HG02571 (cell line): ENCODE data around the gene WDR72.
"Not testable (repeated sequence)": the region's sequence is repeated elsewhere in the genome, so short reads cannot be mapped to it uniquely, and the experiment has no call there.

Experiments used
- ATAC-seq: cut with Tn5 transposase; IDR thresholded peaks from one replicate; pipeline ENCODE4 v1.9.1; 2021; ENCODE audit warnings: mild to moderate bottlenecking, moderate library complexity; ENCODE audit not compliant: unreplicated experiment

Gene WDR72

DNA sequence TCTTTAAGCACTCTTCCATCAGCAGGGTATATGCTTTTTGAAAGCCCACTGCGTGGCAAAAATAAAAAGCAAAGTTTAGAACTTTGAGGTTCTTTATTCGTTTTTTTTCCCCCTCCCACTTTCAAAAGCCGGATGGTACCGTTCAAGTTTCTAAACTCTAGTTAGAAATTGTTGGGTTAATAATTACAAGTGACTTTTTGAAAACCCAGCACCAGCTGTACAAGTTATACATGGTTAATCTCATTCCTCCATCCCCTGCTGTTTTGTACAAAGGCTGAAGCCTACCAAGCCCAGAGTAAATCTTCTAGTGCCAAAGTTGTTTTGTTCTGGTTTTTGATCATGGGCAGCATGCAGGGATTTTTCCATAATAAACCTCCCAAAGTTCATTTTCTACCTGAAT is 48.6 kb downstream of the WDR72 start:
- ATAC-seq, result no peak

DNA sequence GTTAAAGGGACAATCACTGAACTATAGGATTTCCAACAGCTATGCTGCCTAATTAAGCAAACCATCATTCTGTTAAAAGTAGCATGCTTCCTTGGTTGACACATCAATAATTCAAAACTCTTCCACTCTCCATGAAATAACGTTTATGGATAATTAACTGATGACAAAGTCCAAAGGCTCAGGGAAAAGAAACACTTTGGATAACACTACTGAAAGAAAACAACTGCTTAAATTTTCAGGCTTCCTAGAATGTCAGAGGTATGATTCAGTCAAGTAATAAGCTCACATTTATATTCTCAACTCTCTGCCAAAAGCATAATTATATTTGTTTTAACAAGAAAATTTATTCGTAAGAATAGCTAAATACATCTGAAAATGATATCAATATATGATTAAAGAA is 49.6 kb downstream of the WDR72 start:
- no peak for ATAC-seq

DNA sequence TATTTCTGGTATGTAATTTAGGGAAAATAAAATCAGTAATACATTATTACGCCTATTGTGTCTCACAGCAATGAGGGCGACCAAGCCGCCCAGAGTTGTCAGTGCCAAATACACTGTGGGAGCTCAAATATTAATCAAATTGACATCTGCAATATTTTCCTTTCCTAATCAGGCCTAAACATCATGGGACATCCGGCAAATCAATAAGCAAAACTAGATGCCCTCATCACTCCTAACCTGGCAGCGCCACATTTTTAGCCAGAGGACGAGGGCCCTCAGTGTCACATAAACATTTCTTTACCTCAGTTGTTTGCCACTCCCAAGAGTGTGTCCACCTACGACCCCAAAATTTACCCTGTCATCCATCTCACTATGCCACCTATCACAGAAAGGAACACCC is 64.1 kb downstream of the WDR72 start:
- no peak for ATAC-seq

- no peak for ATAC-seq
Observed at GRCh38 chr15:53694476-53694874, 65.0 kb downstream of the WDR72 start.

DNA sequence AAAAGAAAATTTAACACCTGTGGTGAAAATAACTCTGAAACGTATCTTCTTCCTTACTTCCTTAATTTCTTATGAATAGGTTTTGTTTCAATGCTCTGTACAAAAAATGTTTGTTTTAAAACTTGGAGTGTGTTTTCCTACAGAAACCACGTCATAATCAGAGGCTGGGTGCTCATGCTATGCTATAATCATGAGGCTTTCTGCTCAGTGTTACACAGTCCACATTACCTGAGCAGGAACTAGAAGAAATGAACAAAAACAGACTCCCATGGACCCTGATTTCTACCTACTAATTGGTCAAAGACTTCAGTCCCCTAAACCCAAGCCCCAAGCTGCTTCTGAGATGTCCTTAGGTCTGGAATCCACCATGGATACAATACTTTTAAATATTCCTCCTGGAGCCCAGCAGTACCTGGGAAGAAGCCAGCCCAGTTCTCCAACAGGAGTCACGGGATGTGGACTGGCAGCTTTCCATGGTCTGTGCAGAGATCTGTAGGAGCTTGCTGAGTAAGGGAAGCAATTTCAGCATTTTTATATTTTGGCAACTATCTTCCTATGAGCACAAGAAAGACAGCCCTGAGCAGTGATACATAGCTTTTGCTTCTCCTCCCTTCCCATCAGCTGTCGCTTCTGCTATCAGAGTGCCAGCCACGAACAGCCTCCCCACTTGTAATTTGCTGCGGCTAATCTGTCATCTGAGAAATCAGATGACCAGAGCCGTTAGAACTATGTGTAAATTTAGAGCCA is 65.6 kb downstream of the WDR72 start:
- no peak for ATAC-seq

- ATAC-seq, result not testable (repeated sequence)
Observed at GRCh38 chr15:53684162-53684561, 75.3 kb downstream of the WDR72 start.

GRCh38 chr15:53681056-53681455 is 78.4 kb downstream of the WDR72 start:
- no peak for ATAC-seq

GRCh38 chr15:53675832-53676231 is 83.6 kb downstream of the WDR72 start:
- ATAC-seq, result no peak

GRCh38 chr15:53671545-53671944 is 87.9 kb downstream of the WDR72 start:
- ATAC-seq, result no peak

GRCh38 chr15:53670701-53671100 is 88.8 kb downstream of the WDR72 start:
- ATAC-seq, result no peak

- no peak for ATAC-seq
Observed at GRCh38 chr15:53665930-53666329, 93.5 kb downstream of the WDR72 start.

DNA sequence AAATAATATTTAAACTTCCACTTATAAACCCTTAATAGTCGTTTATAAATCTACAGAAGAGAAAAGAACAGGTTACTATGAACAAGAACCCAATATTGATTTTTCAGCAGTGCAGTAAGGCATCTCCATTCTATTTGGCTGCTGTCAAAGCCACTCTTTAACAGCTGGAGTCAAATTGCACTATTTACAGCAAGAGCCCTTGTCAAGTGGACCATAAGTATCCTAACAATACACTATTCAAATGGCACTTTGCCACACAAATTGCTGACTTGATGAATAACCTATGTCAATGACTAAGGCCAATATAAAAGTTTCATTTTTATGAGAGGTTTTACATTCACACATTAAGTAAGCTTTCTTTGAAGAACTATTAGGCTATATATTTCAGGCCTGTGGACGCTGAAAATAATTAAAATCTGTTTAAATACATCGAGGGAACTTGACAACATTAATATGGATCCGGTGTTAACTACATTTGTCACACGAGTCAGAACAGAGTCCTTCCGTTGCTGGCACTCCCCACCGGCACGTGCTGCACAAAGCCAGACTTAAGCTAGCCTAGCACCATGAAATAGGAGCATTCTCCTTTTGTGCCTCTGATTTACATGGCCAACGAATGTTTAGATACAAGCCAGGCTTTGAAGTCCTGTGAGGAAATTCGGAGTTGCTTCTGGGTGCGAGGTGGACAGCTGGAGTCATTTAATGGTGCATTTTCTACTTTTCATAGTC is 100.5 kb downstream of the WDR72 start:
- no peak for ATAC-seq

GRCh38 chr15:53658255-53658654 is 101.2 kb downstream of the WDR72 start:
- ATAC-seq, result no peak

- ATAC-seq, result no peak
Observed at GRCh38 chr15:53648934-53649333, 110.5 kb downstream of the WDR72 start.

DNA sequence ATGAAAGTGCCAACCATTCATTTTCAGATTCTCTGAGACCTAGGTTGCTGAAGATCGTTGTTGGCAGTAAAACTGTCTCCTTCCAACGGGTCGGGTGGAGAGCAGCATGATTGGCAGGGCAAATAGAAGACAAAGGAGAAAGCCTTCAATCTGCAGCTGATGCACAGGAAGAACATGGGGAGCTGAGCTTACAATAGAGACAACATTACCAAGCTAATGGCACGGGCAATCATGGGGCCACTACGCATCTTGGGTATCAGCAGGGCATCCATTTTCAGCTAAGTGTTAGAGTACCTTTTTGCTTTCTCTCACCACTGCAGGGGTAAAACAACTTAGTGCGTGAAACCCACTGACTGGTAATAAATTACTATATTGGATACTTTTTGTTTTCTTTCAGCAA is 114.8 kb downstream of the WDR72 start:
- no peak for ATAC-seq

GRCh38 chr15:53634517-53635106 is 124.9 kb downstream of the WDR72 start:
- ATAC-seq, result no peak

DNA sequence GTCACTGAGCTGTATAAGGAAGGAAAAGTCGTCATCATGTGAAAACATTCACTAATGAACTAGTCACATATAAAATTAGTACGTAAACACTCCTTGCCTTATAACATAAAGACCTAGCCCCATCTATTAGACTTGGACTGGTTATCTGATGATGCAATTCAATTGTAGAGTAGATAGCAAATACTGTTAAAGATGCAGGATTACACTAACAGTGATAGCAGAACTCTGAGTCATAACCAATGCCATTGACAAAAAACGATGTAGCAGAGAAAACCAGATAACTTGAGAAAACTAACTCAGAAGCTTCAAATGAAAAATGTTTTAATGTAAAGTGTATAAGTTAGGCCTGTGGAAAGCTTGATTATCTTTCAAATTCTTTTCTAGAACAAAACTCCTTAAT is 132.2 kb downstream of the WDR72 start:
- ATAC-seq, result no peak

DNA sequence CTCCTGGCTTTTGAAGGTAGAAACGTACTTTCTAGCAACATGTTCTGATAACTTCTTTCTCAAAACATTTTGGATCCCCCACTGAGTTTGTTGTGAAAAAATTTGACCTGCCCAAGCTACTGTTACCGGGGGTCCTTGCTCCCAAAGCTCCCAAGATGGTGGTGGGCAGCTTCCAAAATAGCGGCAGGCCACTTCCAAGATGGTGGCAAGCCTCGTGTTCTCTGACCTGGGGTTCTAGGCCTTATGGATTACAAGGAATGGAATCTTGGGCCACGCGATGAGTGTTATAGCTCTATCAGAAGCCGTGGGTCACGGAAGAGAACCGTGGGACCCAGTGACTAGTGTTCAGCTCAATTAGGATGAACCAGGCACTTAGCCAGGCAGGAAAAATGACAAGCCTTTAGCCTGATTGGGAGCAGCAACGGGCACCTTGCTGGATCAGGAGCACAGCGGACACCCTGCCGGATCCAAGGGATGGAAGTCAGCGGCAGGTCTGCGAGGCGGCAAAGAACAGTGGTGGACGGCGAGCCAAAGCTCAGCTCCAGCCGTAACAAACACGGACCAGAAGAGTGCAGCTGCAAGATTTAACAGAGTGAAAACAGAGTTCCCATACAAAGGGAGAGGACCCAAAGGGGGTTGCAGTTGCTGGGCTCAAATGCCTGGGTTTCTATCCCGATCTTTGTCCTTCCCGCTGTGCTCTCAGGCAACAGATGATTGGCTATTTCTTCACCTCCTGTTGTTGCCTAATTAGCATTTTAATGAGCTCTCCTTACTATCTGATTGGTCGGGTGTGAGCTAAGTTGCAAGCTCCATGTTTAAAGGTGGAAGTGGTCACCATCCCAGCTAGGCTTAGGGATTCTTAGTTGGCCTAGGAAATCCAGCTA is 133.3 kb downstream of the WDR72 start:
- no peak for ATAC-seq

DNA sequence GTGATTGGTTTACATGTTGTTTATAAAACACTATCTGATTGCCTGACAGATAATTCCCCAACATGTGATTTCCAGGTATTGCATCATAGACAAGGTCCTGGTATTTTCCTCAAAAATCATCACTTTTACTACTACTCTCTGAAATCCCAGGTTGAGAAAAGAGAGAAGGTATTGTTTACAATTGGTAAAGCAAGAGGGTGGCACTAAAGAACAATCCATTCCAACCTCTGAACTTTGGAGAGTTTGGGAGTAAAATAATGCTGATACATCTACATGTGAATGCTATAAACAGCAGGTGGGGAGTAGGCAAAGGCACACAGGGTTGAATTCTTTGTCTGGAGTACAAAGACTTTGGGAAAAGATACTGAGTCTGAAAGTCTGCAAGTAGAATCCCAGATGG is 134.2 kb downstream of the WDR72 start:
- no peak for ATAC-seq

- ATAC-seq, result no peak
Observed at GRCh38 chr15:53618461-53618860, 141.0 kb downstream of the WDR72 start.
